AG08396 (cell line): ENCODE results near the gene ARHGEF10L.

Experiments used
- DNase-seq: peaks from one replicate; pipeline ENCODE4 v3.0.0; 2012; ENCODE audit warnings: low spot score, mixed read lengths

ARHGEF10L gene

GRCh38 chr1:17635276-17635675, 95.8 kb downstream of the ARHGEF10L start:
- DNase-seq: no peak

- no peak for DNase-seq
Measured at GRCh38 chr1:17635811-17636210, 96.3 kb downstream of the ARHGEF10L start.

- no peak for DNase-seq
Measured at GRCh38 chr1:17636612-17637011, 97.1 kb downstream of the ARHGEF10L start.

- DNase-seq: no peak
Measured at GRCh38 chr1:17637055-17637454, 97.6 kb downstream of the ARHGEF10L start.

GRCh38 chr1:17639703-17640340, 100.3 kb downstream of the ARHGEF10L start:
- no peak for DNase-seq

GRCh38 chr1:17640393-17640792, 100.9 kb downstream of the ARHGEF10L start:
- no peak for DNase-seq

- no peak for DNase-seq
Measured at GRCh38 chr1:17640975-17641374, 101.5 kb downstream of the ARHGEF10L start.

- no peak for DNase-seq
Measured at GRCh38 chr1:17642169-17642568, 102.7 kb downstream of the ARHGEF10L start.

GRCh38 chr1:17642943-17643342, 103.4 kb downstream of the ARHGEF10L start:
- no peak for DNase-seq

- DNase-seq: no peak
Measured at GRCh38 chr1:17643861-17644703, 104.6 kb downstream of the ARHGEF10L start.

- no peak for DNase-seq
Measured at GRCh38 chr1:17645068-17645911, 105.8 kb downstream of the ARHGEF10L start.

- DNase-seq: no peak
Measured at GRCh38 chr1:17646444-17647280, 107.2 kb downstream of the ARHGEF10L start.

- DNase-seq: no peak
Measured at GRCh38 chr1:17648457-17649145, 109.1 kb downstream of the ARHGEF10L start.

- DNase-seq: no peak
Measured at GRCh38 chr1:17649371-17650106, 110.0 kb downstream of the ARHGEF10L start.

GRCh38 chr1:17653276-17653675, 113.8 kb downstream of the ARHGEF10L start:
- DNase-seq: no peak

GRCh38 chr1:17653728-17654351, 114.3 kb downstream of the ARHGEF10L start:
- DNase-seq: peak; percentile 77

- no peak for DNase-seq
Measured at GRCh38 chr1:17654519-17654918, 115.0 kb downstream of the ARHGEF10L start.

- no peak for DNase-seq
Measured at GRCh38 chr1:17655169-17655568, 115.7 kb downstream of the ARHGEF10L start.

GRCh38 chr1:17655922-17656321, 116.4 kb downstream of the ARHGEF10L start:
- DNase-seq: no peak

- DNase-seq: no peak
Measured at GRCh38 chr1:17657436-17657835, 117.9 kb downstream of the ARHGEF10L start.
